Measurements from ENCODE around the gene TMX4.

TMX4 gene

GRCh38 chr20:7935027-7935551 lies 84.5 kb downstream of the TMX4 start:
- Histone ChIP-seq H3K4me3 (ENCODE audit: extremely low read depth, insufficient read depth, low read length, poor library complexity, severe bottlenecking) (no peak overlapping the region), H3K9me3 (ENCODE audit: control insufficient read depth, low read length) (no peaks in the 10 kb centered on the region), H3K27ac (ENCODE audit: low read depth, low read length, severe bottlenecking) (no peak overlapping the region), H3K36me3 (ENCODE audit: control insufficient read depth, insufficient read depth, low read length) (no peaks in the 10 kb centered on the region), H3K4me1 (ENCODE audit: control insufficient read depth, insufficient read depth, low read length, poor library complexity, severe bottlenecking) (no peaks in the 10 kb centered on the region)
- no CpG with 5 or more reads among the region's 4 CpGs for WGBS, 2 experiments (ENCODE audit: insufficient coverage in 2 of 2)

- no CpG with 5 or more reads among the region's 1 CpG for WGBS, 2 experiments (ENCODE audit: insufficient coverage in 2 of 2)
- H3K27ac ChIP-seq (ENCODE audit: low read depth, low read length, severe bottlenecking) = no peak overlapping the region
Measured at GRCh38 chr20:7933346-7933745, 86.2 kb downstream of the TMX4 start.

GRCh38 chr20:7930343-7930742 lies 89.2 kb downstream of the TMX4 start:
- Histone ChIP-seq H3K9me3 (ENCODE audit: control insufficient read depth, low read length) (no peaks in the 10 kb centered on the region), H3K4me3 (ENCODE audit: extremely low read depth, insufficient read depth, low read length, poor library complexity, severe bottlenecking) (no peak overlapping the region)

More at GRCh38 chr20:7933346-7933745, 86.2 kb downstream of the TMX4 start:
- Histone ChIP-seq H3K4me3 (ENCODE audit: extremely low read depth, insufficient read depth, low read length, poor library complexity, severe bottlenecking) (no peak overlapping the region), H3K9me3 (ENCODE audit: control insufficient read depth, low read length) (no peaks in the 10 kb centered on the region), H3K36me3 (ENCODE audit: control insufficient read depth, insufficient read depth, low read length) (no peaks in the 10 kb centered on the region), H3K4me1 (ENCODE audit: control insufficient read depth, insufficient read depth, low read length, poor library complexity, severe bottlenecking) (no peaks in the 10 kb centered on the region)

More at GRCh38 chr20:7930343-7930742, 89.2 kb downstream of the TMX4 start:
- Histone ChIP-seq H3K27ac (ENCODE audit: low read depth, low read length, severe bottlenecking) (no peak overlapping the region), H3K36me3 (ENCODE audit: control insufficient read depth, insufficient read depth, low read length) (no peaks in the 10 kb centered on the region), H3K4me1 (ENCODE audit: control insufficient read depth, insufficient read depth, low read length, poor library complexity, severe bottlenecking) (no peaks in the 10 kb centered on the region)
